Measurements from ENCODE around the gene KRTAP4-4. TPM values are rescaled to one million over a fixed set of nuclear protein-coding genes. Genes with fewer than 3 reads are reported as not detected.

Gene KRTAP4-4
- total and polyA plus RNA-seq, 2 of the 8 experiments (the other 6 are each of a cell fraction or from before 2014, with no cell fraction given), result not detected

- Histone ChIP-seq H3K23me2 (ENCODE audit: low read depth, low read length) (no peaks in the 10 kb centered on the region), H2BK120ac (replicated peaks; ENCODE audit: low read depth, low read length) (no peak overlapping the region), H2BK12ac (ENCODE audit: low read depth, low read length) (no peak overlapping the region), H2BK5ac (ENCODE audit: low read depth, low read length) (no peak overlapping the region), H3K79me2 (ENCODE audit: control insufficient read depth in 1 of 2, insufficient read depth in 2 of 2, low read length in 2 of 2) (no peaks in the 10 kb centered on the region), H4K20me1 (replicated peaks in 1 of 2; ENCODE audit: control insufficient read depth in 1 of 2, insufficient read depth in 2 of 2, low read length in 2 of 2) (no peaks in the 10 kb centered on the region), H2BK15ac (ENCODE audit: low read length) (no peak overlapping the region), H2BK20ac (ENCODE audit: low read length) (no peak overlapping the region), H3K4me1 (replicated peaks in 1 of 4; ENCODE audit: control insufficient read depth in 3 of 4, insufficient read depth in 4 of 4, low read length in 3 of 4) (no peaks in the 10 kb centered on the region), H3K27ac (ENCODE audit: low read depth, low read length) (no peak overlapping the region), H3K79me1 (ENCODE audit: low read depth, low read length) (no peaks in the 10 kb centered on the region), H3K56ac (replicated peaks; ENCODE audit: insufficient read length, low read depth, low read length) (no peak overlapping the region), H3K9ac (replicated peaks in 1 of 4; ENCODE audit: extremely low read depth in 1 of 4, low read depth in 3 of 4, low read length in 3 of 4) (no peak overlapping the region), H3K18ac (ENCODE audit: extremely low read depth, low read length) (no peak overlapping the region), H3K4ac (replicated peaks; ENCODE audit: insufficient read length, low read depth, low read length) (no peak overlapping the region), H2AFZ (ENCODE audit: low read length) (no peak overlapping the region), H4K5ac (ENCODE audit: insufficient read length, low read depth, low read length) (no peak overlapping the region), H3K23ac (ENCODE audit: insufficient read length) (no peak overlapping the region), H3K4me3 (ENCODE audit: extremely low read depth in 1 of 4, insufficient read depth in 2 of 4, low read depth in 3 of 4, low read length in 4 of 4) (no peak overlapping the region), H3K36me3 (ENCODE audit: control insufficient read depth in 2 of 4, insufficient read depth in 4 of 4, low read length in 3 of 4) (no peaks in the 10 kb centered on the region), H4K8ac (ENCODE audit: extremely low read depth, insufficient read depth, low read length) (no peak overlapping the region), H3K27me3 (replicated peaks in 1 of 4; ENCODE audit: control insufficient read depth in 3 of 4, extremely low read depth in 1 of 4, insufficient read depth in 3 of 4, low read length in 3 of 4) (no peaks in the 10 kb centered on the region), H3K9me3 (ENCODE audit: insufficient read depth in 2 of 2, low read depth in 1 of 2, low read length in 1 of 2) (peaks cover 12% of the 10 kb centered on the region in 2 experiments; a peak in 3 of 4 replicates), H4K91ac (replicated peaks; ENCODE audit: insufficient read length, low read length) (no peak overlapping the region), H3K14ac (ENCODE audit: insufficient read length) (no peak overlapping the region), H2AK5ac (ENCODE audit: low read depth, low read length) (no peak overlapping the region), H3K4me2 (ENCODE audit: insufficient read depth in 1 of 2, low read depth in 2 of 2, low read length in 2 of 2) (no peak overlapping the region)
- DNase-seq (ENCODE audit: low read depth in 1 of 2, low spot score in 2 of 2) (no peak), FAIRE-seq (no peak)
- ChIA-PET CTCF (ENCODE audit: partially characterized antibody) (interaction anchor here (1.0 kb wide), 1 partner anchor 8 kb away, joined by 3 read pairs; the partner anchor contains the start of gene KRTAP4-5), POLR2A (ENCODE audit: partially characterized antibody) (interaction anchor here (0.6 kb wide), 1 partner anchor 102 kb away, joined by 4 read pairs; no protein-coding TSS in a partner anchor)
- TF ChIP-seq KDM4A (IDR thresholded peaks at IDR 0.05; ENCODE audit: low read depth, low read length, severe bottlenecking) (no peak), RBBP5 (IDR thresholded peaks at IDR 0.05; ENCODE audit: borderline replicate concordance, low read depth, low read length) (no peak), CBX8 (IDR thresholded peaks at IDR 0.05; ENCODE audit: borderline replicate concordance, low read depth, low read length) (no peak), BACH1 (IDR thresholded peaks at IDR 0.05; ENCODE audit: low read length) (no peak), ASH2L (IDR thresholded peaks at IDR 0.05; ENCODE audit: low read length) (no peak), SRF (IDR thresholded peaks at IDR 0.05; ENCODE audit: low read depth, low read length) (no peak), SP2 (IDR thresholded peaks at IDR 0.05; ENCODE audit: low read length) (no peak), CHD2 (IDR thresholded peaks at IDR 0.05; ENCODE audit: low read length) (no peak), POLR2A (IDR thresholded peaks at IDR 0.05; ENCODE audit: control extremely low read depth in 1 of 2, low read depth in 2 of 2, low read length in 2 of 2) (no peak), ATF3 (IDR thresholded peaks at IDR 0.05; ENCODE audit: insufficient read depth, low read depth, low read length) (no peak), KDM1A (IDR thresholded peaks at IDR 0.05; ENCODE audit: borderline replicate concordance, low read length) (no peak)
- TF ChIP-seq, protein P1, sequence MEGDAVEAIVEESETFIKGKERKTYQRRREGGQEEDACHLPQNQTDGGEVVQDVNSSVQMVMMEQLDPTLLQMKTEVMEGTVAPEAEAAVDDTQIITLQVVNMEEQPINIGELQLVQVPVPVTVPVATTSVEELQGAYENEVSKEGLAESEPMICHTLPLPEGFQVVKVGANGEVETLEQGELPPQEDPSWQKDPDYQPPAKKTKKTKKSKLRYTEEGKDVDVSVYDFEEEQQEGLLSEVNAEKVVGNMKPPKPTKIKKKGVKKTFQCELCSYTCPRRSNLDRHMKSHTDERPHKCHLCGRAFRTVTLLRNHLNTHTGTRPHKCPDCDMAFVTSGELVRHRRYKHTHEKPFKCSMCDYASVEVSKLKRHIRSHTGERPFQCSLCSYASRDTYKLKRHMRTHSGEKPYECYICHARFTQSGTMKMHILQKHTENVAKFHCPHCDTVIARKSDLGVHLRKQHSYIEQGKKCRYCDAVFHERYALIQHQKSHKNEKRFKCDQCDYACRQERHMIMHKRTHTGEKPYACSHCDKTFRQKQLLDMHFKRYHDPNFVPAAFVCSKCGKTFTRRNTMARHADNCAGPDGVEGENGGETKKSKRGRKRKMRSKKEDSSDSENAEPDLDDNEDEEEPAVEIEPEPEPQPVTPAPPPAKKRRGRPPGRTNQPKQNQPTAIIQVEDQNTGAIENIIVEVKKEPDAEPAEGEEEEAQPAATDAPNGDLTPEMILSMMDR (IDR thresholded peaks at IDR 0.05; ENCODE audit: control extremely low read depth in 1 of 3, insufficient read depth in 1 of 3, low read depth in 1 of 3, low read length in 3 of 3), result no peak
Measured at GRCh38 chr17:41141361-41141760, 19.2 kb downstream of the KRTAP4-4 start.

All from H1 (cell line).